DMS153 treated with DMSO at 0.1 percent for 48 hours (cell line): ENCODE results near the gene LYRM7.
"Not testable (repeated sequence)": the region's sequence is repeated elsewhere in the genome, so short reads cannot be mapped to it uniquely, and the experiment has no call there.

Experiments used
- DNase-seq: peaks from one replicate; lab custom pipeline; 2025; ENCODE audit not compliant: unreplicated experiment; lab: John Stamatoyannopoulos, UW

The LYRM7 gene

DNA sequence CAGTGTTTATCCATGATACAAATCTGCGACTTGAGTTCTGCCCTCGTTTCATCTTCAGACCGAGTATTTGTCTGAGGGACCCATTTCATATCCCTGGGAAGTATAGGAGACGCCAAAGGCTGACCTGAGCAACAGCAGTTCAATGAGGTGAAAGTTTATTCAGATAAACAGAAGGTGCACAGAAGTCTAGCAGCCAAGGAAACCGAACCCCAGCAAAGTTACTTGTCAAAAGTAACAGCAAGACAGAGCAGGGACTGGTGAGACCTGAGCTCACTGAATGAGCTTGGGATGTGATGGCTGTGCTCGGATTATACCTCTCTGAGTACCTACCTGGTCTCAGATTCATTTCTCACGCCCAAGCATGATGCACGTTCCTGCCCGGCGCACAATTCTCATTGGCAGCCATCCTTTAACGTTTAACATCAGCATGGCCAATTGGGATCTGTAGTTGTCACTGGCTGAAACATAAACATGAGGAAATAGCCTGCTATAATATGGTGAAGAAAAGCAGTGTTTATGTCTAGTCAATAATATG lies 599 bp downstream of the LYRM7 start:
- no peak for DNase-seq

DNA sequence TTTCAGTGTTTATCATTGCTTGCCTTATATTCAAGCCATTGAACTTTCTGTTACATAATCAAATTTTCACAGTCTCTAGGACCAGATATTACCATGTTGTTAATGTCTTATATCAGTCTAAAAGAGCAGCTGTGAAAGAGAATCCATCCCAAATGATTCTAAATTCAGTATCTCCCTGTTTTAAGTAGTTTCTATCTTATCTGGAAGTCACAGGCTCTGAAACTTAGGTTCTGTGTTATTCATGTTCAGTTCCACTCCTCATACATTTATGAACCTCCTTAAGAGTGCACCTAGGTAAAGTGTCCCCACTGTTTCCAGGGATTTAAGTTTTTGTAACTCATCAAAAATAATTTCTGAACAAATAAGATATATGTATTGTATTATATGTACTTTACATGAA lies 9.7 kb downstream of the LYRM7 start:
- no peak for DNase-seq

DNA sequence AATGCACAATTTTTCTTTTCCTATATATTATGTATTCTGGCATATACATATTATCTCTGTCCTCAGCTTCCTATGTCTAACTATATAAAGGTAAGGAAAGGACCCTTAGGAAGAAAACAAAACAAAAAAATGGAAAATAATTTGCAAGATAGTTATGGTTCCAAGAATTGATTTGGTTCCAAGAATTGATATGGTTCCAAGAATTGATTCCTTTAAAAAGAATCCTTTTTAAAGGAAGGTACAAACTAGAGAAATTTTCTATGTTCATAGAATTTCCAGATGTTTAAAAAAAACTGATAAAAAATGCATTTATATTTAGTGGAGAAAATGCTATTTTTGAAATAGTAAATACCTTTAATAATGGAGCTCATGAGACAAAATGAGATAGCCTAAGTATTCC lies 12.1 kb downstream of the LYRM7 start:
- DNase-seq: no peak

DNA sequence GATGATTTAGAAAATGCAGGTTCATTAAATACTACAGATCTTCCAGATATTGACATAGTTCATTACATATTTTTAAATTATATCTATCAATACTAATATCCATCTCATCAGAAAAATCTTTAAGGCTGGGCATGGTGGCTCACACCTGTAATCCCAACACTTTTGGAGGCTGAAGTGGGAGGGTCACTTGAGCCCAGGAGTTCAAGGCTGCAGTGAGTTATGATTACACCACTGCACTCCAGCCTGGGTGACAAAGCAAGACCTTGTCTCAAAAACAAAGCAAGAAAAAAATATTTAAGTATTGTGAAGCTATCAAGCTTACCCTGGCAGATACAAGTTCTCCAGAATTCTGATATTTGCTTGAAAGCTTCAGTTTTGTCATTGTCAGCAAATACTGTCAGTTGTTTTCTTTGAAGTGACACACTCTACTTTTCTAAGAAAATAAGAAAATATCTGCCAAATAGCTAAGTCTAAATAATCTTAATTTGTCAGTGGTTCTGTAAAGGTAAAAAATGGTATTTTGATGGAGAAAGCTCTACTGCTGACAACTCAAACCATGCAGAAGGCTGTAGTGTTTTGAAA lies 14.9 kb downstream of the LYRM7 start:
- no peak for DNase-seq

DNA sequence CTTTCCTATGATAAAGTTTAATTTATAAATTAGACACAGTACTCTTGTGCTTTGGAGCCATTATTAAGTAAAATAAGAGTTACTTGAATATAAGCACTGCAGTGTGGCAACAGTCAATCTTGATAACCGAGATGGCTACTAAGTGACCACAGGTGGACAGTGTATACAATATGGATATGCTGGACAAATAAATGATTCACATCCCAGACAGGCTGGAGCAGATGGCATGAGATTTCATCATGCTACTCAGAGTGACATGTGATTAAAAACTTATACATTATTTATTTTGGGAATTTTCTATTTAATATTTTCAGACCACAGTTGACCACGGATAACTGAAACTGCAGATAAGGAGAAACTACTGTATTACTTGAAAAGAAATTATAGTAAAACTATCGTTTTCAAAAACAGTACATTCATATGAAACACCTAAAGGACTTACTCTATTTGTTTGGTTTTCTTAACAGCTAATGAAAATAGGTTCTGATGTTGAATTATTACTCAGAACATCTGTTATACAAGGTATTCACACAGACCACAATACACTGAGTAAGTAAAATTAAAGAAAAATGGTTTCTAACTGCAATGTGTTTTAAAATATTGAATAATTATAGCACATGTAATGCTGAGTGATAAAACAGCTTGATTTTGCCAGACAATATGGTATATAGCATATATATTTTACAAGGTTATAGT lies 16.0 kb downstream of the LYRM7 start:
- DNase-seq: no peak

DNA sequence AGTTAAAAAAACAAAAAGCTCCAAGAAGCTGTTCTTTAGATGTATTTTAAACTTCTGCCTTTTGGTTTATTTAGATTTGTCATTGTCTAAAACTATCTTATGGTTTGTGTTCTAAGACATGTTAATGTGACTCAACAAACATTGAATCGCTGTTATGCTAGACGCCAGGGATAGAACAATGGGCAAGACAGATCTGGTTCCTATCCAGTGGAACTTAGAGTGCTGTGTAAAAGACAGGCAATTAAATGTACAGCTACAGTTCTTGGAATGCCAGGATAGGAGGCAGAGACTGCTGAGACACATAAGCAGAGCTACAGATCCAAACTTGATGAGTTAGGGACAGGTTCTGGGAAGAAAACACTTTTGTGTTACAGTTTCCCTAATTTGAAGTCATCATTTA lies 22.4 kb downstream of the LYRM7 start:
- DNase-seq: no peak

DNA sequence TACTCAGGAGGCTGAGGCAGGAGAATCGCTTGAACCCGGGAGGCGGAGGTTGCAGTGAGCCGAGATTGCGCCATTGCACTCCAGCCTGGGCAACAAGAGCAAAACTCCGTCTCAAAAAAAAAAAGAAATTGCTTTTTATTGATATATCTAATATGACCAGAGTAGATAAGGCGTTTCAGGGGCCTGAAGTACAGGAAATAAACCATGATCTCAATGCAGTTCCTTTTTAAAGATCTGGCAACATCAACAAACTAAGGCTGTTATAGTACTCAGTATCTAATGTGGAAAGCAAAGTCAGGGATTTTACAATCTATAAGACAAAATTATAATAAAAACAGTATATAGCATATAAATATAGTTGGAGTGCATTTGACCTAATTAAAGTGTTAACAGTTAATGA lies 23.2 kb downstream of the LYRM7 start:
- not testable (repeated sequence) for DNase-seq

DNA sequence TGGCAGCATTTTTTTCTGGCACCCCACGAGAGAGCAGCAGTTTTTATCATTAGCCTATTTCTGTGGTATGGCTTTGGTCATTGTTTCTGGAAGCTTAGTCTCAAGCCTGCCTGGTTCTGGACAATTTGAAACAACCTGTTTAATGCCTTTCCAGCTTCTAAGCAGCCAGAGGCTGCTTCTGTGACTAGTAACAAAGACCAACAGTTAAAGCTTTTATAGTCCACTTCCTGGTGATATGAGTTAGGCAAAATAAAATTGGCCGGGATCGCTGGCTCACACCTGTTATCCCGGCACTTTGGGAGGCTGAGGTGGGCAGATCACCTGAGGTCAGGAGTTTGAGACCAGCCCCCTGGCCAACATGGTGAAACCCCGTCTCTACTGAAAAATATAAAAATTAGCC lies 24.0 kb downstream of the LYRM7 start:
- DNase-seq: no peak

DNA sequence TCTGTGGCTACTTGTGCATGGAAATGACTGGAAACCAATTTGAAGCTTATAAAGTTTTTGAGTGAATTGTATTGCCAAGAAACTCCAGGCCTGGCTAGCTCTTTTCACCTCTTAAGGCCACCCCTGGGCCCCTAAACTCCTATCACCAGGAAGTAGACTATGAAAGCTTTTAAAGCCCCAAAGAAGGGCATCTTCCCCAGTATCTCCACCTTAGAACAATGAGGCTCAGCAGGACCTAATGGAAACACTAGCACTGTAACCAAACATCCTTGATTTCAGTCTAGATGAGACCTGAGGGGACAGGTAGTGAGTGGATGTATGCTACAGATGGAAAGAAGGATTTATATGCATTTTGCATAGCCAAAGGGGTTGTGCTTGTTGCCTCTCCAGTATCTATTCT lies 25.0 kb downstream of the LYRM7 start:
- no peak for DNase-seq

DNA sequence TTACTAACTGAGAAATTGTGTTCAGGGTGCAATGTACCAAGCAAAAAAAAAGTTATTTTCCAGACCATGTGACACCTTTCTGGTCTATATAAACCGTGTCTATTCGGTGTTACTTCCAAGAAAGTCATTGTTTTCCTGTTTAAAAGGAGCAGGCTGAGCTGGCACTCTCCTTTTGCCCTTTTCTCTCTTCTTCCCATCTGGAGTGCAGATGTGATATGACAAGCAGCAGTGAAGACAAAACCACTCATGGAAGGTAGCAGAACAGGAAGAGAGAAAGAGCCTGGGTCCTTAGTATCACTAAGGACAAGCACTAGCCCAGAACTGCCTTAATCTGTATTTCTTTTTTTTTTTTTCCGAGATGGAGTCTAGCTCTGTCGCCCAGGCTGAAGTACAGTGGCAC lies 25.6 kb downstream of the LYRM7 start:
- DNase-seq: no peak

DNA sequence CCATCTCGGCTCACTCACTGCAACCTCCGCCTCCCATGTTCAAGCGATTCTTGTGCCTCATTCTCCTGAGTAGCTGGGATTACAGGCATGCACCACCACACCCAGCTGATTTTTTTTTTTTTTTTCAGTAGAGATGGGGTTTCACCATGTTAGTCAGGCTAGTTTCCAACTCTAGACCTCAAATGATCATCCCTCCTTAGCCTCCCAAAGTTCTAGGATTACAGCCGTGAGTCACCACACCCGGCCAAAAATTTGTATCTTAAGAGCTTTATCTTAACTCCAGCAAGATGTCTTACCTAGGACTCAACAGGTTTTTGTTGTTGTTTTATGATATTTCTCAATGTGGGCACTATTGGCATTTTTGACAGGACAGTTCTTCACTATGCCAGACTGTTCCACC lies 27.9 kb downstream of the LYRM7 start:
- no peak for DNase-seq

DNA sequence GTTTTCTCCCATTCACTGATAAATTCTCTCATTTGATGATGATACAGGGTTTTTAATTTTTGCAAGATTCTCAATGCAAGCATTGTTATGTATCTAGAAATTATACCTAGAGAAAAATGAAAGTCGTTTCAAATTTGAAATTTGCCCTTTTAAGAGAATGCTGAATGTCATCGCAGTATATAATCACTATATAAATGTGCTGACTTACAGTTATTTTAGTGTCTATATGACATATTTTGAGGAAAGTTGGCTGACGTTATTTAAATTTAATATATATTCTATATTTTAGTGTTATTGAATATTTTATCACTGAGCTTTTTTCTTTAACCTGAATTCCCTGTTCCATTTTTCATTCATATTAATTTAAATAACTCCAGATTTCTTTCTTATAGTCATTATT lies 29.8 kb downstream of the LYRM7 start:
- DNase-seq: no peak

DNA sequence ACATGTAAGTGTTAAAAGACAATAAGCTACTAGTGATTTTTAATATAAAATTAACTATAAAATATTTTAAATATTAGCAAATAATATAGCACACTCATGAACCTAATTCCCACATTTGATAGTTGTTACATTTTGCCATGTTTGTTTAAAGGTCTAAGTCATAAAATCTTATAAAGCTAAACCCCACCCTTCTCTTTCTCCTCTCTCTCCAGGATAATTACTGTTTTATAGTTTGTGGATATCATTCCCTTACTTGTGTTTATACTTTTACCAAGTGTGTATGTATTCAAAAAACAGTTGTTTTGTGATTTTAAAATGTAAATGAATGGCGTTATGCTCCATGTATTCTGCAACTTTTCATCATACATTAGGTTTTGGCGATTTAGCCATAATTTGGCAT lies 34.2 kb downstream of the LYRM7 start:
- DNase-seq: no peak

DNA sequence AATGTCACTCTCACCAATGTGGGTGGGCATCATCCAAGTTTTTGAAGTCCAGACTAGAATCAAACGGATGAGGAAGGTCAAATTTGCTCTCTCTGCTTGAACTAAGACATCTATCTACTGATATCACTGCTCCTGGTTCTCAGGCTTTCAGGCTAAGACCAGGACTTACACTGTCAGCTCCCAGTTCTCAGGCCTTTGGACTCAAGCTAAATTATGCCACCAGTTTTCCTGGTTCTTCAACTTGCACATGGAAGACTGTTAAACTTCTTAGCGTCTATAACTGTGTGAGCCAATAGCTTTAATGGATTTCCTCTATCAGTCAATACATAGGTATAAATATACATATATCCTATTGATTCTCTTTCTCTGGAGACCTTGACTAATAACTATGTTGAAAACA lies 35.3 kb downstream of the LYRM7 start:
- no peak for DNase-seq

DNA sequence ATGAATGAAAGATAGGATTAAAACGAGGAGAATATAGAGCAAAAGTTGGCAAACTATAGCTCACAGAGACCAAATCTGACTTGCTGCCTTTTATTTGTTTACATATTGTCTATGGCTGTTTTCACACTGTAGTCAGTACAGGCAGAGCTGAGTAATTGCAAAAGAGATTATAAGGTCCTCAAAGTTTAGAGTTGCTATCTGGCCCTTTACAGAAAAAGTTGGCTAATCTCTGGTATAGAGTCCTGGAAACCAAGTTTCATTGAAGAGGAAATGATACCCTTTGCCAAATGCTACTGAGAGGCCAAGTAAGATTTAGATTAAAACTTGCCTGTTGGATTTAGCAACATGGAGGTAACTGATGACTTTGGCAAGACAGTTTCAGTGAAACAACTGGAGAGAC lies 36.0 kb downstream of the LYRM7 start:
- no peak for DNase-seq

DNA sequence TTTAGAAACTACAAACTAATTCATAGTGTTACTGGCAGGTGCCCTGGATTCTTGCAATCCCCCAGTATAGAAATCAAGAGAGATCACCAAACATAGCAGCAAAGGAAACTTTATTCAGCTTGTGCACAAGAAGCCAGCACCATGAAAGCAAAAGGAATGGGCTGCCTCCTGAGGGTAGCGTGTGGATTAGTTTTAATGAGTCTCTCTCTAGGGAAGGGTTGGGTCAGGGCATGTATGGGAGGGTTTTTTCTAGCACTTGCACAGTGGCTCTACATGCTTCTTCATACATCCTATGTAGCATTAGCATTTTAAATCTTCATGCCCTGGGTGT lies 38.4 kb downstream of the LYRM7 start:
- DNase-seq: no peak

DNA sequence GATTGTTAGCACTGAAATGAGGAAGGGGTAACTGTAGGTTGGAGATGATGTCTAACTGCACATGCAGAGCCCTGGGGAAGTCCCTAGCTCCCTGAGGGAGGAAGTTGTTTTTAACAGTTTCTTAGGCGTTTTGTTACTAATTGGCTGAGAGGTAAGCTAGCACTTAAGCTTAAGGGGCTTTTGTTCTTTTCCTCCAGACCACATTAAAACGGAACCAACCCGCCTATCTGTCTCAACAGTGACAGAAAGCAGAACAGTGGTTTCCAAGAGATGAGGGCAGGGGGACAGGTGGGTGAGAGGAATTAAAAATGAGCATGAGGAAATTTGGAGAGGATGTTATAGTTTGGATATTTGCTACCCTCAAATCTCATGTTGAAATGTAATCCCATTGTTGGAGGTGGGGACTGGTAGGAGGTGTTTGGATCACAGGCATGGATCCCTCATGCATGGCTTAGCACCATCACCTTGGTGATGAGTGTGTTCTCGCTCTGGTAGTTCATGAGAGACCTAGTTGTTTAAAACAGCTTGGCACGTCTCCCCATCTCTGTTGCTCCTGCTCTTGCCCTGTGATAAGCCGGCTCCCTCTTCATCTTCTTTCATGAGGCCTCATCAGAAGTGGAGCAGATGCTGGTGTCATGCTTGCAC lies 38.9 kb downstream of the LYRM7 start:
- no peak for DNase-seq

DNA sequence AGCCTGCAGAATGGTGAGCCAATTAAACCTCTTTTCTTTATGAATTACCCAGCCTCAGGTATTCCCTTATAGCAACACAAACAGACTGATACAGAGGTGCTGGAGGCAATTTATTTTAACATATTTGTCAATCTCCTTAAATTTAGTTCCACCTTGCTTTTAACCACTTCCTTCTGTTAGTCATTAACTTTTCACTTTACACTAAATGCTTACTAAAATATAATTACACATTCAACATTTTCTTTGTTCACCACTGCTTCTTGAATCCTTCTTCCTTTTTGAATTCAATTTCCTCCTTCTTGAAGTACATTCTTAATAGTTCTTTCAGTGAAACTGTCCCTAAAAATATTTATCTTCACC lies 39.4 kb downstream of the LYRM7 start:
- no peak for DNase-seq

DNA sequence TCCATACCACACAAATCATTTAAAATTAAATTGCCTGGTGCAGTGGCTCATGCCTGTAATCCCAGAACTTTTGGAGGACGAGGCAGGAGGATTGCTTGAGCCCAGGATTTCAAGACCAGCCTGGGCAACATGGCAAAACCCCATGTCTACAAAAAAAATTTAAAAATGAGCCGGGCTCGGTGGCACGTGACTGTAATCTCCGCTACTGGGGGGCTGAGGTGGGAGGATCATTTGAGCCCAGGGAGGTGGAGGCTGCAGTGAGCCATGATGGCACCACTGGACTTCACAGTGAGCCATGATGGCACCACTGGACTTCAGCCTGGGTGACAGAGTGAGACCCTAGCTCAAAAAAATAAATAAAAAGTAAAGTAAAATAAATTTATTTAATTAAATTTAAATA lies 40.9 kb downstream of the LYRM7 start:
- DNase-seq: no peak

DNA sequence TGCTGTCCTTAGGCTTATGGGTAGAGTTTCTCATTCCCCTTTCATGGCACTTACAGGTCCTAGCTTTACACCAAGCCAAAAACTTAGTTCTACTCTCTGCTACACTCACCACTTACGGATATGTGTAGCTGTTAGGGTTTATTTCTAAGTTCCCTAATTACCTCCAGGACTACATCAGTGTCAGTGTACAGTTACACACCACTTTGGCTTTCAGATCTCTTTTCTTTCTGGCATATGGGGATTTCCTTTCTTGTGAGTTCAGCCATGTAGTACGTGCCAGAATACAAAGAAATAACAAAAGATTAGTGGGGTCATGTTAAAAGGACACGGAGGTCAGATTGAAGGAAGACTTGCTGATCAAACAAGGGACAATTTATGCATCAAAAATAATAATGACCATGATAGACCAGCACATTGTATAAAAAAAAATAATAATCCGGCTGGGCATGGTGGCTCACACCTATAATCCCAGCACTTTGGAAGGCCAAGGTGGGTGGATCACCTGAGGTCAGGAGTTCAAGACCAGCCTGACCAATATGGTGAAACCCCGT lies 41.8 kb downstream of the LYRM7 start:
- DNase-seq: no peak

DNA sequence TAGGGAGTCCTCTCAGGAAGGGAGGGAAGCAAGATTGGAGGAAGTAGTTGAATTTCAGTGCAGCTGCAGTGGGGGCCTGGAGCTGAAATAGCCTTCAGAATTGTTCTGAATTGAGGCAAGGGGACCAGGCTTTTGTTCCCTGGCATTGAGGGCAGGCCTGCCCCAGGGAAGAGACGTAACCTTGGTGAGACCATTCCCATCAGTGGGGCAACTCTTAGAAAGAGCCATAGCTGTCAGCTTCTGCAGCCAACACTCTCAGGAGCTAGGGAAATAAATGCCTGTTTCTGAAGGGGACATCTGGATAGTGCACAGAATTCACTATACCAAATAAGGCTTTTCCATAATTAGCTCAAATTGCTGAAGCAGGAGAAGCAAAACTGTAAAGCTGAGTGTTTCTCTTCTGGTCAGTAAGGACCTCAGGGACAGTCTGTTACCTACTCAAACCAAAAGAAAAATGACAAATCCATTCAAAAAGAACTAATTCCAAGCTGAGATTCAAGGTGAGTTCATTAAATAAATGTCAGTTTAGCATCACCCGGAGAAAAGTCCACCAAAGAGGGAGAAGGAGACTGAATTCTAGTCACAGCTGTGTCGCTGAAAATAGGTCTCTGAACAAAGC lies 44.0 kb downstream of the LYRM7 start:
- no peak for DNase-seq

DNA sequence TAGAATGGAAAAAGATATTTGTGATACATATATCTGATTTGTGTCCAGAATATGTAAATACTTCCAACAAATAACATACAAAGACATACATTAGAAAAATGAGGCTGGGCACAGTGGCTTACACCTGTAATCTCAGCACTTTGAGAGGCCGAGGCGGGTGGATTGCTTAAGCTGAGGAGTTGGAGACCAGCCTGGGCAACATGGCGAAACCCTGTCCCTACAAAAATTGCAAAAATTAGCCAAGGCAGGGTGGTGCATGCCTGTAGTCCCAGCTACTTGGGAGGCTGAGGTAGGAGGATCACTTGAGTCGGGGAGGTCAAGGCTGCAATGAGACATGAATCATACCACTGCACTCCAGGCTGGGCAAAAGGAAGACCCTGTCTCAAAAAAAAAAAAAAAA lies 47.0 kb downstream of the LYRM7 start:
- DNase-seq: no peak
